HG02840 (cell line): Measurements from ENCODE around the gene MED29.

ENCODE experiments used
- ATAC-seq: cut with Tn5 transposase; IDR thresholded peaks from one replicate; pipeline ENCODE4 v1.9.1; 2021; ENCODE audit warnings: mild to moderate bottlenecking, moderate library complexity, moderate number of reproducible peaks; ENCODE audit not compliant: unreplicated experiment, low FRiP score

MED29 gene

GRCh38 chr19:39426170-39426569 lies 35.0 kb downstream of the MED29 start:
- no peak for ATAC-seq

GRCh38 chr19:39427707-39428106 lies 36.5 kb downstream of the MED29 start:
- no peak for ATAC-seq

- no peak for ATAC-seq
Observed at GRCh38 chr19:39428283-39429112, 37.3 kb downstream of the MED29 start.

- no peak for ATAC-seq
Observed at GRCh38 chr19:39430675-39431593, 39.8 kb downstream of the MED29 start.

GRCh38 chr19:39432677-39433025 lies 41.5 kb downstream of the MED29 start:
- no peak for ATAC-seq

DNA sequence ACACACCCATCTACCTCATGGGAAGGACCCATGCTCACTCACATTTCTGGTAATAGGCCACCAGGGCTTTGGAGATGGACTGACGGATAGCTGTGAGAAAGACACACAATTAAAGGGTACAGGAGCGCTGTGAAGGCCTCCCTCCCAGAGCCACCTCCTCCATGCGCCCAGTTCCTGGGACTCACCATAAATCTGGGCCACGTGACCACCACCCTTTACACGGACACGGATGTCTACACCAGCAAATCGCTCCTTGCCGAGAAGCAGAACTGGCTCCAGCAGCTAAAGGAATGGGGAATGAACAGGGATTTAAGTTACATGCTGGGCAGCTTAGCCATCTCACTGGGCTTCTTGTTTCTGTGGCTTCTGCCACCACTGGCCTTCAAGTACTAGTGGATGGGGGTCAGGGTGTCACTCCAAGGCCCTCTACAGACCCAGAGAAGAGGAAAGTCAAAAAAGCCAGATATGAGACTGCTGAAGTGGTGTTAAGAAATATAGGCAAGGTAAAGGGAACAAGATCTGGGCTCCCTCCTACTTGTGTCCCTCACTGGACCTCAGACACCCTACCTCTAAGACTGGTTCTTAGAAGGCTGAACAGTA lies 42.4 kb downstream of the MED29 start:
- ATAC-seq = no peak

GRCh38 chr19:39434123-39435076 lies 43.2 kb downstream of the MED29 start:
- ATAC-seq = no peak

DNA sequence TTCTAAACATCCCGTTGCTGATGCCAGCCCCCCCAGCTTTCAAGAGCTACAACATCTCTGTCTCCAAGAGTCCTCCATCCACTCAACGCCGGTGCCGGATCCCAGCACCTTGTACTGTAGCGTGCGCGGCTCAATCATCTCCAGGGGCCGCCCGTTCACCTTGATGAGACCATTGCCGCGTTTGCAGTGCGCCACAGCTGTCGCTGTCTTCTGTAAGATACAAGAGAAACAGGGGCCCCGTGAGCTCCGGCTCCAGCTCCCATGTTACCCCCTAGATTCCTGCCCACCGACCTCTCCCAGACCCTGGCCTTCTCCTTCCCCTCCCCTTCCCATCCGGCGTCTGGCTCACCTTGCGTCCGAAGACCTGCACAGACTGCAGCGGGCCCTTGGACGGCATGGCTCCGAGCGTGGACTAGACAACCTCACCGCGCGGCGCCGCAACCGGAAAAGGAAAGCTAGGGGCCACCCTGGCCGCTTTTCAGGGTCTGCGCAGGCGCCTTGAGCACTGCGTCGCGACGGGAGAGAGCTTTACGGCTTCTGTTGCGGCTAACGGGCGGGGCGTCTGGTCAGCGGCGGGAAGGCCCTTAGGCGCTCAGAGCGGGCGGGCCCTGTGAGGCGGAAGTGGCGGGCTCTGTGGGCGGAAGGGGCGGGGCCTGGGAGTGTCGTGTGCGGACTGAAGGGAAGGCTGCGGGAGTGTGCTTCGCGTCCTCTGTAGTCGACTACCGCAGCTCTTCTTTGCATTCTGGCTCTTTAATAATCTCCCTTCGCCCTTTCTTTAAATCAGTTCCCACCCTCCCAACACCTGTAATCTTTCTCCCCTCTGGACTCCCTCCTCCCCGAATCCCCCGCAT lies 44.5 kb downstream of the MED29 start, which contains the start of gene RPS16:
RPS16 (minus strand) TSS at position 451 of the 851 bp plus-strand sequence; CDS start at position 397, 54 bp downstream.
- peak; percentile 81 for ATAC-seq

DNA sequence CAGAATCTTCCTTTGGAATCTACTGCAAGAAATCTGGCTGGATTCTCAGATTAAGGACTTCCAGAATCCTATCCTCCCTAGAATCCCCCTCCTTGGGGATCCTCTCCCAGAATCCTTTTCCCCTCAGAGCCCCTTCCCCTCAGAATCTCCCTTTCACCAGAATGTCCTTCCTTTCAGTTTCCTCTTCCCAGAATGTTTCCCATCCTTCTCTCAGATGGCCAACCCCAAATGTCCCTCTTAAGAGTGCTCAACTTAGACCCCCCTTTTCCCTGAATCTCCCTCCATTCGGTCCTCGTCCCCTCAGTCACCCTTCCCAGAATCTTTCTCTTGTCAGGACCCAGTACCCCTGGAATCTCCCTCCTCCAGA lies 45.2 kb downstream of the MED29 start:
- ATAC-seq = no peak

DNA sequence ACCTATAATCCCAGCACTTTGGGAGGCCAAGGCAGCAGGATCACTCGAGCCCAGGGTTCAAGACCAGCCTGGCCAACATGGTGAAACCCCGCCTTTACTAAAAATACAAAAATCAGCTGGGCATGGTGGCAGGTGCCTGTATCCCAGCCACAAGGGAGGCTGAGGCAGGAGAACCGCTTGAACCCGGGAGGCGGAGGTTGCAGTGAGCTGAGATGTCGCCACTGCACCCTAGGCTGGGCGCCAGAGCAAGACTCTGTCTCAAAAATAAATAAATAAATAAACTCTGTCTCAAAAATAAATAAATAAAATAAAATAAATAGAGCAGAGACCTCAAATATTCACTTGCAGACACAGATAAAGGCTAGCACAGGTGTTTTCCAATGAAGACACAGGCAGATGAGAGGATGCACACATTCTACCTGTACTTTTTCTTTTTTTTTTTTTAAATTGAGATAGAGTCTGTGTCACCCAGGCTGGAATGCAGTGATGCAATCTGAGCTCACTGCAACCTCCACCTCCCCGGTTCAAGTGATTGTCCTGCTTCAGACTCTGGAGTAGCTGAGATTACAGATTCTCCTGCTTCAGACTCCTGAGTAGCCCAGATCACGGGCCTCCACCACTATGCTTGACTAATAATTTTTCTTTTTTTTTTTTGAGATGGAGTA lies 47.2 kb downstream of the MED29 start:
- ATAC-seq = no peak

DNA sequence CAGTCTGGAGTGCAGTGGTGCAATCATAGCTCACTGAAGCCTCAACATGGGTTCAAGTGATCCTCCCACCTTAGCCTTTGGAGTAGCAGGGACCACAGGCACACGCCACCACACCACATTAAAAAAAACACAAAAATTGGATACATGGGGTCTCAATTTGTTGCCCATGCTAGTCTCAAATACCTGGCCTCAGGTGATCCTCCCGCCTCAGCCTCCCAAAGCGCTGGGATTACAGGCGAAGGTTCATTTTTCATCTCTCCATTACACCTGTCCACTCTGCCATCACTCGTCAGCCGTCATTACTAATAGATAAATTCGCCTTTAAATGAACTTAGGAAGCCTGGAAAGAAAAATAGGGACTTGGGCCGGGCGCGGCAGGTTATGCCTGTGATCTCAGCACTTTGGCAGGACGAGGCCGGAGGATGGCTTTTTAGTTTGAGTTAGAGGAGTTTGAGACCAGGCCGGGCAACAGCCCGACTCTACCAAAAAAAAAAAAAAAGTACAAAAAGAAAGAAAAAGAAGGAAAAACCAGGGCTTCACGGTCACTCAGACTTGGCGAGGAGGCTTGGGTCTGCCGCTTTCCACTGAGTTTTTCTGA lies 53.5 kb downstream of the MED29 start:
- no peak for ATAC-seq

GRCh38 chr19:39445196-39446111 lies 54.3 kb downstream of the MED29 start, which contains the start of gene SUPT5H:
Gene SUPT5H (plus strand): TSS chr19:39445582. CDS start chr19:39445891, 309 bp downstream.
- ATAC-seq = peak; percentile 84

DNA sequence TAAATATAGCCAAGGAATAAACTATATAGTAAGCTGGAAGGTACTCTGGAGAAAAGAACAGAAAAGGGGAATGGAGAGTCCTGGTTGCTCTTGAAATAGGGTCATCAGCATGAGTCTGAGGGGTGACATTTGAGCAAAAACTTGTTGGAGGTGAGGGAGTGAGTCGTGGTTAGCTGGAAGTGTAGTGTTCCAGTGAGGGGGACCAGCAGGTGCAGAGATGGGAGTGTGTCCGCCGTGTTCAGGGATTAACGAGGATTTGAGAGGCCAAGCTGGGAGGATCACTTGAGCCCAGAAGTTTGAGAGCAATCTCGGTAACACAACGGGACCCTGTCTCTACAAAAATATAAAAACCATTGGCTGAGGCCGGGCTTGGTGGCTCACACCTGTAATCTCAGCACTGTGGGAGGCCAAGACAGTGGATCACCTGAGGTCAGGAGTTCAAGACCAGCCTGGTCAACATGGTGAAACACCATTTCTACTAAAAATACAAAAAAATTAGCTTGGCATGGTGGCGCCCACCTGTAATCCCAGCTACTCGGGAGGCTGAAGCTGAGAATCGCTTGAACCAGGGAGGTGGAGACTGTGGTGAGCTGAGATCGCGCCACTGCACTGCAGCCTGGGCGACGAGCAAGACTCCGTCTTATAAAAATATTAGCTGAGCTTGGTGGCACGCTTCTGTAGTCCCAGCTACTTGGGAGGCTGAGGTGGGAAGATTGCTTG lies 55.3 kb downstream of the MED29 start:
- ATAC-seq = no peak

DNA sequence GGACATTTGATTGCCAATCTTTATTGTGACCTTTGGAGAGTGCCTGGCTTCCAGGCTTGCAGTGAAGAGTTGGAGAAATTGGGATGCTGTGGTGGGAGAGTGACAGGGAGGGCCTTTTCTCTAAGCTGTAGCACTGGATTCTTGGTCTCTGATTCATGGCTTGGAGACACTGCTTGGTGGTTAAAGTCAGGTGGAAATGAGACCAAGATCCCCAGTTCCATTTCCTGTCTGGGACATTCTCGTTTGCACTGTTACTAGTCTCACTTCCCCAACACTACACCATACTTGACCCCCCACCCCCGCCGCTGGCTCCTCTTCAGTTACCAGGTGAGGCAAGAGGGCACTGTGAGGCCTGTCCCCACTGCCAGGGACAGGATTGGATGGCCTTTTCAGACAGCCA lies 57.1 kb downstream of the MED29 start:
- no peak for ATAC-seq

DNA sequence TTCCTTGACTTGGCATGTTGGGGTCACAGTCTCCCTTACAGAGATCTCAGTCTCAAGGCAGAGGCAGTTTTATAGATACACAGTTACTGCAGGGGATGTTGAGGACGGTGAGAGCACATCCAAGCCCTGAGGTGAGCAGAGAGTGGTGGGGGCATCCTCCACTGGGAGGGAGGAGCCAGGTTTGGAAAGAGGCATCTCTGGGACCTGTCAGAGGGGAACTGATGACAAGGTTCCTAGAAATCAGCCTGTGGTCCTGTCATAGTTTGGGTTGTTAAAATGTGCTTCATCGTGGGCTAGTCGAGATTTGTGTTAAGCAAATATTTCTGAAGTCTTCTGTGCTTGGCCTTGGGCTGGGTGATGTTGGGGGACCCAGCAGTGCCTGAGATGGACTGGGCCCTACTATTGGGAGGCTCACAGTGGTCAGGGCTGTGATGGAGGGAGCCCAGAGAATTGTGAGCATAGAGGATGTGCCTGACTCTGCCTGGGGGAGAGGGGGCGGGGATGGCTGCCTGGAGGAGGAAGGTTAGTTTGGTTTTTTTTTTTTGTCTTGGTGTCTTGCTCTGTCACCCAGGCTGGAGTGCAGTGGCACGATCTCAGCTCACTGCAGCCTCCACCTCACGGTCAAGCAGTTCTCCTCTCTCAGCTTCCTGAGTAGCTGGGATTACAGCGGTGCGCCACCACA lies 58.1 kb downstream of the MED29 start:
- no peak for ATAC-seq
